Stimulated activated naive CD8-positive, alpha-beta T cell treated with anti-CD3 and anti-CD28 coated beads, Interleukin-15, Interleukin-2, amounts not matched to agents 100 U/mL and 50 U/mL, for 24 hours (primary cell): ENCODE measurements around the gene ZYG11B.
"Not testable (repeated sequence)": the region's sequence is repeated elsewhere in the genome, so short reads cannot be mapped to it uniquely, and the experiment has no call there.

Experiments
- ATAC-seq: fragments of 150-1000 bp; cut with Tn5 transposase; one replicate; pipeline ENCODE4 v1.10.0; 2021
- DNase-seq: peaks from one replicate; pipeline ENCODE4 v3.0.0; 2021

ZYG11B gene

GRCh38 chr1:52707927-52708655 lies 18.2 kb upstream of the ZYG11B start:
- ATAC-seq (no peak), DNase-seq (no peak)

- no peak for DNase-seq
- no peak for ATAC-seq
Observed at GRCh38 chr1:52709016-52709415, 17.2 kb upstream of the ZYG11B start.

GRCh38 chr1:52713590-52713989 lies 12.7 kb upstream of the ZYG11B start:
- no peak for DNase-seq

GRCh38 chr1:52715296-52715695 lies 11.0 kb upstream of the ZYG11B start:
- not testable (repeated sequence) for DNase-seq, ATAC-seq

More at GRCh38 chr1:52713590-52713989, 12.7 kb upstream of the ZYG11B start:
- no peak for ATAC-seq

GRCh38 chr1:52723260-52723659 lies 3.0 kb upstream of the ZYG11B start:
- no peak for ATAC-seq
- no peak for DNase-seq

- DNase-seq (no peak), ATAC-seq (no peak)
Observed at GRCh38 chr1:52725903-52726264, 369 bp upstream of the ZYG11B start.

- peak; percentile 24 for DNase-seq
- no peak for ATAC-seq
Observed at GRCh38 chr1:52727114-52727586, 897 bp downstream of the ZYG11B start.

- ATAC-seq (no peak), DNase-seq (no peak)
Observed at GRCh38 chr1:52727956-52728656, 1.9 kb downstream of the ZYG11B start.

GRCh38 chr1:52733368-52733767 lies 7.1 kb downstream of the ZYG11B start:
- no peak for DNase-seq
- ATAC-seq = no peak

- not testable (repeated sequence) for ATAC-seq, DNase-seq
Observed at GRCh38 chr1:52735371-52735770, 9.1 kb downstream of the ZYG11B start.

GRCh38 chr1:52738148-52738547 lies 11.9 kb downstream of the ZYG11B start:
- DNase-seq = no peak

GRCh38 chr1:52738893-52739292 lies 12.6 kb downstream of the ZYG11B start:
- ATAC-seq = no peak
- no peak for DNase-seq

More at GRCh38 chr1:52738148-52738547, 11.9 kb downstream of the ZYG11B start:
- ATAC-seq = no peak

- no peak for DNase-seq
- no peak for ATAC-seq
Observed at GRCh38 chr1:52739699-52740467, 13.6 kb downstream of the ZYG11B start.

GRCh38 chr1:52741259-52741658 lies 15.0 kb downstream of the ZYG11B start:
- DNase-seq = no peak
- ATAC-seq = no peak

- no peak for ATAC-seq
- no peak for DNase-seq
Observed at GRCh38 chr1:52746189-52746588, 19.9 kb downstream of the ZYG11B start.

- no peak for DNase-seq
- ATAC-seq = no peak
Observed at GRCh38 chr1:52747450-52747849, 21.2 kb downstream of the ZYG11B start.

GRCh38 chr1:52748119-52748518 lies 21.9 kb downstream of the ZYG11B start:
- DNase-seq (no peak), ATAC-seq (no peak)

- not testable (repeated sequence) for ATAC-seq, DNase-seq
Observed at GRCh38 chr1:52749496-52749895, 23.2 kb downstream of the ZYG11B start.

GRCh38 chr1:52750139-52750538 lies 23.9 kb downstream of the ZYG11B start:
- ATAC-seq, DNase-seq: not testable (repeated sequence)

- DNase-seq (no peak), ATAC-seq (no peak)
Observed at GRCh38 chr1:52751589-52752483, 25.6 kb downstream of the ZYG11B start.

GRCh38 chr1:52752484-52752826 lies 26.2 kb downstream of the ZYG11B start:
- no peak for DNase-seq
- ATAC-seq = no peak

GRCh38 chr1:52753169-52753568 lies 26.9 kb downstream of the ZYG11B start:
- DNase-seq = no peak

More at GRCh38 chr1:52753169-52753568, 26.9 kb downstream of the ZYG11B start:
- no peak for ATAC-seq
